Transverse colon (tissue), 4 donors: Measurements from ENCODE around the gene PRODH2.

ENCODE experiments used
- POLR2AphosphoS5 ChIP-seq, 3 donors: sonication (generic); formaldehyde crosslinking; IDR thresholded peaks; one replicate each; pipeline ENCODE4 v1.6.1; 2016; ENCODE audit warnings: antibody characterized with exemption in 3 of 3
- TF ChIP-seq, protein P1 (sequence below), 5 experiments: fragments of 200-600 bp in 3 of 5; fragments of 450-650 bp in 2 of 5; sonication (generic) in 3 of 5; IDR thresholded peaks; 1 replicate in 2 of 5; 2 replicates in 3 of 5; pipeline ENCODE4 v1.5.1; 2016 to 2017; ENCODE audit warnings: antibody characterized with exemption in 5 of 5, inconsistent platforms in 3 of 5, mild to moderate bottlenecking in 2 of 5, moderate library complexity in 1 of 5

DNA sequence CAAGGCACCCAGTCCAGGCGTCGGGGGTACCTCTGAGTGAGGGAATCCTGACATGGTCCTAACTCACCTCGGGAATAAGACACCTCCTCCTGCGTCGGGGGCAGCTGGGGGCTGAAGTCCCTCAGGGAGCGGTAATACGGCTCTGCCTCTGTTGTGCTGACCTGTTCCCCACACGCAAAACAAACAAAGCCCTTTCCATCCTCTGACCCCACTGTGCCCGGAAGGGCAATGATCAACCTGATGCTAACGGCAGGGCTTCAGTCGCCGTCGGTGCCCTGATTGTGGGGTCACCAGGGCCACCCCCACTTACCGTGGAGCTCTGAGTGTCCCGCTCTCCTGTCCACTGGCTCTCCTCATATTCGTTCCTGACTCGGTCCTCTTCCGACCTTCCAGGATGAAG is 18.3 kb upstream of the PRODH2 start:
- TF ChIP-seq, protein P1, sequence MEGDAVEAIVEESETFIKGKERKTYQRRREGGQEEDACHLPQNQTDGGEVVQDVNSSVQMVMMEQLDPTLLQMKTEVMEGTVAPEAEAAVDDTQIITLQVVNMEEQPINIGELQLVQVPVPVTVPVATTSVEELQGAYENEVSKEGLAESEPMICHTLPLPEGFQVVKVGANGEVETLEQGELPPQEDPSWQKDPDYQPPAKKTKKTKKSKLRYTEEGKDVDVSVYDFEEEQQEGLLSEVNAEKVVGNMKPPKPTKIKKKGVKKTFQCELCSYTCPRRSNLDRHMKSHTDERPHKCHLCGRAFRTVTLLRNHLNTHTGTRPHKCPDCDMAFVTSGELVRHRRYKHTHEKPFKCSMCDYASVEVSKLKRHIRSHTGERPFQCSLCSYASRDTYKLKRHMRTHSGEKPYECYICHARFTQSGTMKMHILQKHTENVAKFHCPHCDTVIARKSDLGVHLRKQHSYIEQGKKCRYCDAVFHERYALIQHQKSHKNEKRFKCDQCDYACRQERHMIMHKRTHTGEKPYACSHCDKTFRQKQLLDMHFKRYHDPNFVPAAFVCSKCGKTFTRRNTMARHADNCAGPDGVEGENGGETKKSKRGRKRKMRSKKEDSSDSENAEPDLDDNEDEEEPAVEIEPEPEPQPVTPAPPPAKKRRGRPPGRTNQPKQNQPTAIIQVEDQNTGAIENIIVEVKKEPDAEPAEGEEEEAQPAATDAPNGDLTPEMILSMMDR (IDR thresholded peaks at IDR 0.05), result no peak
- no peak for TF ChIP-seq POLR2AphosphoS5 (IDR thresholded peaks at IDR 0.05)
